GM19239 (cell line): ENCODE results near the gene CARMIL1.

Source experiments
- DNase-seq: peaks from one replicate; pipeline ENCODE4 v3.0.0; 2011; ENCODE audit warnings: low spot score; ENCODE audit not compliant: insufficient read length
- FAIRE-seq: peaks from 2 replicates; lab custom pipeline; 2011; peaks lifted over from hg19 to GRCh38; lab: Jason Lieb, UNC

Gene CARMIL1

DNA sequence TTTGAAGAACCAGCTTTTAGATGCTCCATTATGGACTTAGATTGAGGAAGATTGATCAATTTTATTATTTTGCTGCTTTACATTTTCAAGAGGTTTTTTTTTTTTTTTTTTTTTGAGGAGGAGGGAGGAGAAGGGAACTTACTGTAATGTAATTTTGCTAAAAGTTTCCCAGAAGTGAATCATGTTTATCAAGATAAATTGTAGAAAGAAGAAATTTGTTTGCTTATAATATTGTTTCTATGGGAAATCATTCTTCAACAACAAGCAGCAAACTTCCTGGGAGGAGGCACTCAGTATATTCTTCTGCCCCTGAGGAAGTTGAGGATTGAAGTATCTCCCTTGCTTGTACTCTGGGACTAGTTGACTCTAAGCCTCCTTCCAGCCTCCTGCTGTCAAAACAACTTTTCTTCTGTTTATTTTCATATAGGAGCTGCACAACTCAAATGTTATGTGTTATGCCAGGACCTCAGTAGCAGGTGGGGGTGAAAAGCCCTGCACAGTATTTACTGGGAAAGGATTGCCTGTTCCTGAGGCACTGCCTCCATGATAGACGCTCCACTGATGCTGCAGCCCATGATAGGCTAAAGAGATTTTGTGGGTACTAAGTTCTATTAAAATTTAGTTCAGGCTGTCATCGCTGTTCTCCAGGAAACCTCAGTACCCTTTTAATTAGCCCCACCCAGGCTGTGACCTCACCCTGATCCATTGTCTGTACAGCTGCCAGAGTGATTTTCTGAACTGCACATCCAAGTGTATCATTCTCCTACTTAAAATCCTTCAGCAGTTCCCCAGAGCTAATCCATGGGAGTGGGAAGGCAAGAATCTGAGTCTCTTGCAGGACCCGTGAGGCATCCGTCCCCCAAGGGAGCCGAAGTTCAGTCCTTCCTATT lies 51.9 kb downstream of the CARMIL1 start:
- DNase-seq, result no peak
- no peak for FAIRE-seq

DNA sequence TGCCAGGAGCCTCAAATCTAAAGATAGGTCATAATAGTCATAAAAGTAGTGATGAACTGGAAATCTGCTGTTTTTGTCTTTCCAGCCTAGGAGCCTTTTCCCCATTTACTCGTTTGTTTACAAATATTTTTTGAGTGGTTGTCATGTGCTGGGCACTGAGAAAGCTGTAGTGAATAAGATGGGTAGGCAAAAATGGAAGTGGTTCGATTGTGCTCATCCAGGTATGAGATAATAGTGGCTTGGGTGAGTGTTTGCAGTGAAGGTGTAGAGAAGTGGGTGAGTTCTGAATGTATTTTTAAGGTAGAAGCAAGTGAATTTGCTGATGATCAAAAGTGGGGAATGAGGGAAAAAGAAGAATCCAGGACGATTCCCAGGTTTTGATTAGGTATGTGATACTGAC lies 53.0 kb downstream of the CARMIL1 start:
- FAIRE-seq, result no peak
- DNase-seq, result no peak

DNA sequence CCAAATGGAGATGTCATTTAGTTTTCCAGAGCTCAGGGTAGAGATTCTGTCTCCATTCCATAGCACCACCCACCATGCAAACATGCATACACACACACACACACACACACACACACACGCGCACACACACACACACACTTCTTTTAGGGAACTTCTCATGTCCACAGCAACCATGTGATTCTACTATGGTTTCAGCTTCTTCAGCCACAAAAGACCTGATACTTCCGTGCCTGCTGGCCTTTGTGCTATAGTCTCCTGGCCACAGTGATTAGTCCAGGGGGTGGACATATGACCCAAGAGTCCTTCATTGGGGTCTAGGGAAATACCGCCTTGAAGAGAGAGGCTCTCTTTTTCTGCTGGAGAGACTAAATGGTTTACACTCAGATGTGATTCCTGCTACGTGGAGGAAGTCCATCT lies 53.5 kb downstream of the CARMIL1 start:
- no peak for DNase-seq
- peak; percentile 23 for FAIRE-seq

DNA sequence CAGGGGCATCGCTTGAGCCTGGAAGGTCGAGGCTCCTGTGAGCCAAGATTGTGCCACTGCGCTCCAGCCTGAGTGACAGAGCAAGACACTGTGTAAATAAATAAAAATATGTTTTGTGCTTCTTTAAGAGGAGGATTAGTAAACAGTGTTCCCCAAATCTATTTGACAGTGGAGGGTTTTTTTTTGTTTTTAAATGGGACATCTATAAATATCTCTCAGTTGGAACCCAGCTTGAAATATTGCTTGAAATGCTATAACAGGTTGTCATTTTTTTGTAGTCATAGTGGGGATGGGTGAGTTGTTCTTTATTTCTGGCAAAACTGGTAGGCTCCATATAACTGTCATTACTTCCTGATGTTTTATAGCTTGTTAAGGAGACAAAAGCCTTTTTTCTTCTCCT lies 54.3 kb downstream of the CARMIL1 start:
- DNase-seq, result no peak
- FAIRE-seq, result peak; percentile 35

- FAIRE-seq (peak; percentile 85), DNase-seq (peak; percentile 19)
These were observed 55.6 kb downstream of the CARMIL1 start for GRCh38 chr6:25334793-25335192.

- FAIRE-seq, result peak; percentile 26
- DNase-seq, result no peak
These were observed 57.8 kb downstream of the CARMIL1 start for GRCh38 chr6:25336996-25337395.

DNA sequence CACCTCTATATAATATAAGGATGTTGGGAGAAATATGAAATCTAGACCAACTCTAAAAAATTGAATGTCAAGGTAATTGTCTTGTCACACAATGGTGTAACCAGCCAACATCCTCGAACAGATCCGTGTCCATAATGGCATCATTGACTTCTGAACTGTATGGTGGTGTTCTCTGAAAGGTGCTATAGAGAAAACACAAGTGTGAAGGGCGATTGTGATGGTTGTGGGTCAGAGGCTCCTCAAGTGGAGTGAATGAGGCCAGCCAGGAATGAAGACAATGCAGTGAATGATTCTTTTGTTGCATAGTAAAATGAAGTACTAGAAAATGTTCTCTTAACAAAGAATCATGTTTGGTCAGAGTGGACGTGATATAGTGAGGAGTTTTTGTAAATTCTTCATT lies 58.3 kb downstream of the CARMIL1 start:
- DNase-seq (no peak), FAIRE-seq (no peak)

GRCh38 chr6:25340431-25341202 lies 61.4 kb downstream of the CARMIL1 start:
- FAIRE-seq, result no peak

DNA sequence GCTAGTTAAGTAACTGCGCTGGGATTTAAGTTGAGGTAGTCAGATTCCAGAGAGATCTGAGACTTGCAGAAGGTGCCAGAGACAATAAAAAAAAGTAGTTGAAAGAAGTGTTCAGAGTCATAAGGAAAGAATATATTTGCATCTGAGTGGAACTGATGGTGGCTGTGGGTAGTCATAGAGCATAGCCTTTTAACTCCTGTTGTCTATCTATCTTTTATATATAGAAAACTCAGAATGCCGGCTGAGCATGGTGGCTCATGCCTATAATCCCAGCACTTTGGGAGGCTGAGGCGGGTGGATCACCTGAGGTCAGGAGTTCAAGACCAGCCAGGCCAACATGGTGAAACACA lies 62.0 kb downstream of the CARMIL1 start:
- DNase-seq (no peak), FAIRE-seq (no peak)

More at GRCh38 chr6:25340431-25341202, 61.4 kb downstream of the CARMIL1 start:
- DNase-seq, result no peak

- FAIRE-seq, result no peak
- no peak for DNase-seq
These were observed 62.9 kb downstream of the CARMIL1 start for GRCh38 chr6:25341923-25342619.

DNA sequence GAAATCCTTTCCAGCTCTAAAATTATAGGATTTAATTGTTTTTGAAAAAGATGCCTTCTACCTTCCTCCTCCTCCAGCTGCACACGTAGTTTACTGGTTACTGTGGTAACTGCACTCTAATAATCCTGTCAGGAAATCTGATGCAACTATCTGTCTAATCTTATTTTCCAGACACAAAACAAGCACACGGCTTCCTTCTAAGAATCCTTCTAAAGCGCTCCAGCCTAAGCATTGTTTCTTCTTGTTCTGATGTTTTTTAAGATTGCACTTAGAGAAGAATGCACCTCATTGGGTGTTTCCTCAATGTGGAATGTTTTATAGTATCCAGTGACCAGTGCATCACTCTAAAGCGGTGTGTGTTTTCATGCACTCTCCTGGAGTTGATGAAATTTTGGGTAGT lies 63.6 kb downstream of the CARMIL1 start:
- DNase-seq (no peak), FAIRE-seq (no peak)

- no peak for FAIRE-seq
- DNase-seq, result no peak
These were observed 64.8 kb downstream of the CARMIL1 start for GRCh38 chr6:25343984-25344383.

DNA sequence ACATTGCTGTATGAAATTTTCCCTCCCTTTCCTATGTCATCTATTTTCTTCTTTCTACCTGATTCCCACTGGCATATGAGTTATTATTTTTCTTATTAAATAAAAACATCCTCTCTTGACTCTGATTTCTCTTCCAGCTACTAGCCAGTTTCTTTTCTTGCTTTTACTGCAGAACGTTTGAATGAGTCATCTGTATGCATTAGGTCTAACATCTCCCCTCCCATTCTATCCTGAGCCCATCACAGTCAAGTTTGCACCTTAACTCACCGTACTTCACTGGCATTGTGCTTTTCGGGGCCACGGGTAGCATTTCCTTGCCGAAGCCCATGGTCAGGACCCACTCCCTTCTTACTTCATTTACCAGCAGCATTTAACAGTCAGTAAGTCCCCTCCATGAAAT lies 65.7 kb downstream of the CARMIL1 start:
- no peak for FAIRE-seq
- no peak for DNase-seq

DNA sequence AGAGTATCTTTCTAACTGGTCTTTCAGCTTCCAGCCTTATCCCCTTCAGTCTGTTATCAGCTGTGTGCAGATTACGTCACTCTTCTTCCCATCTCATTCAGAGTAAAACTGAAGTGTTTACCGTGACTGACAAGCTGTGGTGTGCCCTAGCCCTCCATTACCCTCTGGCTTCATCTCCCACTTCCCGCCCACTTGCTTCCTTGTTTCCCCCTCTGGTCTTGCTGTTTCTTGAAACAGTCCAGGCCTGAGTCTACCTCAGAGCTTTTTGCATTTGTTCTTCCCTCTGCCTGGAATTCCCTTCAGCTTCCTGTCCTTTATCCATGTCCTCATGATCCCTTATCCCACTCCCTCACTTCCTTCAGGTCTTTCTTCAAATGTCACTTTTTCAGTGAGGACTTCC lies 66.9 kb downstream of the CARMIL1 start:
- no peak for FAIRE-seq
- no peak for DNase-seq

DNA sequence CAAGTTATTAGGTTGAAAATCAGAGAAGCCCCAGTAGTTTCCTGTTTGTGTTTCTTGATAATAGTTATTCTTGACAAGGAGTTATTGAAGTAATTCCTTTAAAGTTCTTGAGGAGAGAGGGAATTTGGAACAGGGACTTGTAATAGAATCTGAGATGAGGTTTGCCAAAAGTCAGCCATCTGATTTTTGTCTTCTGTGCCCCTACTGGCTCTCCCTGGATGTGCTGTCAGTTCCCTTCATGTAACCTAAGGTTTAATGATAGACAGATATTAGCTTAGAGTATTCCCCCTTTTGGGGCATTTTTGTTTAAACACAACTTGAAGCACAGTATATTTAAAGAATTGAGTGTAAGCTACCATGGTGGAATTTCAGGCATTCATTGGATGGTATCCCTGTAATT lies 71.4 kb downstream of the CARMIL1 start:
- FAIRE-seq, result no peak
- DNase-seq, result no peak

DNA sequence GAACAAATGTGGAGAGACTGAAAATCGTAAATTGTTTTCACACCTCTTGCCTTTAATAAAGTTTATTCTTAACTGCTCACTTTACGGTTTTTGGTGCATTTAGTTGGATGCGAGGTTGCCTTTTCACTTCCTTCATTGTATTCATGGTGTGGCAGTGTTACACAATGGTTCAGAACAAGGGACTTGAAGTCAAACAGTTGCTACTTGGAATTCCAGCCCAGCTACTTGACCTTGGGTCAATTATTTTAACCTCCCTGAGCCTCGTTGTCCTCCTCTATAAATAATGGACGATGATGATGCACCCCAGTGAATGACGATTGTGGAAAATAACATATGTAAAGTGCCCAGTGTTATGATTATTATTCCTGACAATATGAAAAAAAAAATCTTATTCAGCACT lies 72.3 kb downstream of the CARMIL1 start:
- DNase-seq (no peak), FAIRE-seq (no peak)

GRCh38 chr6:25352285-25352684 lies 73.1 kb downstream of the CARMIL1 start:
- peak; percentile 48 for FAIRE-seq
- no peak for DNase-seq

DNA sequence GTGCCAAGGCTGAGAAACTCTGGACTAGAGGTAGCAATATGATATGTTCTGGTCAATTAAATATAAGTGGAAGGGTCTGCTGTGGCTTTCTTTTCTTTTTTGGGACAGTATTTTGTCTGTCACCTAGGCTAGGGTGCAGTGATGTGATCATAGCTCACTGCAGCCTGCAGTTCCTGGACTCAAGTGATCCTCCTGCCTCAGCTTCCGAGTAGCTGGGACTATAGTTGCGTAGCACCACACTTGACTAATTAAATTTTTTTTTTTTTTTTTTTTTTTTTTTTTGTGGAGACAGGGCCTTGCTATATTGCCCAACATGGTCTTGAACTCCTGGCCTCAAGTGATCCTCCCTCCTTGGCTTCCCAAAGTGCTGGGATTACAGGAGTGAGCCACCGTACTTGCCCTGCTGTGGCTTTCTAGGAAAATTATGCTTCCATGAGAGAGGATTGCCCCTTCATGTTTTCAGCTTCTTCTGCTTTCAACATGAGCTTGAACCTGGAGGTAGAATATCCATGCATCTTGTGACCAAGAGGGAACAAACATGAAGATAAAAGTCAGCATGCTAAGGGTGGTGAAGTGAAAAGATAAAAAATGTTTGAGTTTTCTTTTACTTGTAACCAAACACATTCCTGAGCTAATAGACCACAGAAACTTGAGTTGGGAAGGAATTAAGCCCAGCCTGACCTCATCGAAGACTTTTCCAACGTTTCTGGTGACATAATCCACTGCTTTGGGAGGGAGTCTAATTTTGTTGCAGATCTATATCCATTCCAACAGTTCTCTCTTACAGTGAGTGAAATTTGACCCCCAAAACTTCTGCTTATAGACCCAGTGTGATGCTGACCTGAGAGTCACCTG lies 75.1 kb downstream of the CARMIL1 start:
- DNase-seq, result no peak

GRCh38 chr6:25359191-25359861 lies 80.2 kb downstream of the CARMIL1 start:
- no peak for DNase-seq
- FAIRE-seq, result peak; percentile 47

More for the DNA sequence above, 75.1 kb downstream of the CARMIL1 start:
- FAIRE-seq, result no peak
